GM23338 (cell line): ENCODE measurements around the gene RELCH. TPM values are rescaled to one million over a fixed set of nuclear protein-coding genes. Genes with fewer than 3 reads are reported as not detected.
A peak's percentile ranks its signal among the peaks of the same experiment; 100 is the strongest.

Experiments used
- ATAC-seq: fragments of 200-7000 bp; cut with Tn5 transposase; 3 replicates; pipeline ENCODE4 v1.9.1; 2020
- DNase-seq: peaks from one replicate; pipeline ENCODE4 v3.0.0-alpha.2; 2015; ENCODE audit warnings: low spot score
- H2AFZ ChIP-seq: fragments of 200-600 bp; sonication (generic); 2 replicates; pipeline ENCODE4 v1.8.0; 2016; ENCODE audit warnings: antibody characterized with exemption, mild to moderate bottlenecking, moderate library complexity
- H3F3A ChIP-seq: fragments of 200-600 bp; sonication (generic); replicated peaks from 2 replicates; pipeline ENCODE4 v1.8.0; 2017; ENCODE audit warnings: antibody characterized with exemption, mixed run types, low read depth
- H3K27ac ChIP-seq: fragments of 200-600 bp; sonication (generic); 2 replicates; pipeline ENCODE4 v1.6.1; 2016; ENCODE audit warnings: low read depth
- H3K27me3 ChIP-seq: fragments of 200-600 bp; sonication (generic); 2 replicates; pipeline ENCODE4 v1.8.0; 2016; ENCODE audit warnings: mild to moderate bottlenecking, mixed run types, moderate library complexity; ENCODE audit not compliant: insufficient read depth
- H3K36me3 ChIP-seq: fragments of 200-600 bp; sonication (generic); 2 replicates; pipeline ENCODE4 v1.8.0; 2016; ENCODE audit warnings: mild to moderate bottlenecking; ENCODE audit not compliant: insufficient read depth
- H3K4me1 ChIP-seq: fragments of 200-600 bp; sonication (generic); 2 replicates; pipeline ENCODE4 v1.8.0; 2016; ENCODE audit warnings: mild to moderate bottlenecking, moderate library complexity; ENCODE audit not compliant: insufficient read depth
- H3K4me2 ChIP-seq: fragments of 200-600 bp; sonication (generic); 2 replicates; pipeline ENCODE4 v1.7.1; 2017; ENCODE audit warnings: mixed run types
- H3K4me3 ChIP-seq: fragments of 200-600 bp; sonication (generic); 2 replicates; pipeline ENCODE4 v1.6.1; 2016; ENCODE audit warnings: mixed run types
- H3K79me2 ChIP-seq: fragments of 200-600 bp; sonication (generic); replicated peaks from 2 replicates; pipeline ENCODE4 v1.8.0; 2017; ENCODE audit warnings: mild to moderate bottlenecking; ENCODE audit not compliant: insufficient read depth
- H3K9me2 ChIP-seq: fragments of 200-600 bp; sonication (generic); 2 replicates; pipeline ENCODE4 v1.8.0; 2017; ENCODE audit not compliant: insufficient read depth
- H4K20me1 ChIP-seq: fragments of 200-600 bp; sonication (generic); replicated peaks from 2 replicates; pipeline ENCODE4 v1.8.0; 2017; ENCODE audit warnings: mild to moderate bottlenecking; ENCODE audit not compliant: insufficient read depth
- H3K27ac Mint-ChIP-seq: 2 replicates; pipeline ENCODE4 v1.8.0; 2020; ENCODE audit warnings: inconsistent platforms, mild to moderate bottlenecking, moderate library complexity, mixed read lengths
- H3K27me3 Mint-ChIP-seq: 3 replicates; pipeline ENCODE4 v1.8.0; 2022; ENCODE audit warnings: low read depth, mild to moderate bottlenecking, moderate library complexity, mixed read lengths, inconsistent platforms; ENCODE audit not compliant: insufficient read depth, poor library complexity
- H3K36me3 Mint-ChIP-seq: 3 replicates; pipeline ENCODE4 v1.8.0; 2021; ENCODE audit warnings: low read depth, mild to moderate bottlenecking, inconsistent platforms, moderate library complexity, mixed read lengths
- H3K4me1 Mint-ChIP-seq: 3 replicates; pipeline ENCODE4 v1.8.0; 2020; ENCODE audit warnings: mild to moderate bottlenecking, inconsistent platforms, mixed read lengths
- H3K4me3 Mint-ChIP-seq: 3 replicates; pipeline ENCODE4 v1.8.0; 2021; ENCODE audit warnings: moderate library complexity, mild to moderate bottlenecking, inconsistent platforms, mixed read lengths
- H3K9me3 Mint-ChIP-seq: 3 replicates; pipeline ENCODE4 v1.8.0; 2020; ENCODE audit warnings: moderate library complexity, mild to moderate bottlenecking, inconsistent platforms, mixed read lengths
- CREB1 ChIP-seq: fragments of 250-450 bp; sonication (Bioruptor Pico); IDR thresholded peaks from 2 replicates; pipeline ENCODE4 v1.5.0; 2020; ENCODE audit warnings: low read depth, mild to moderate bottlenecking, moderate library complexity
- CTCF ChIP-seq, 2 experiments: fragments of 200-600 bp in 1 of 2; sonication (generic) in 1 of 2; conservative IDR thresholded peaks; 2 replicates each; pipeline versions ENCODE4 v1.5.1 to v1.6.1; 2016 to 2017; ENCODE audit warnings: antibody characterized with exemption in 2 of 2, low read depth in 2 of 2, mild to moderate bottlenecking in 2 of 2, moderate library complexity in 1 of 2
- ETS1 ChIP-seq: IDR thresholded peaks from 2 replicates; pipeline ENCODE4 v1.6.1; 2016; ENCODE audit warnings: antibody characterized with exemption
- EZH2phosphoT487 ChIP-seq: fragments of 200-600 bp; sonication (generic); IDR thresholded peaks from one replicate; pipeline ENCODE4 v1.8.1; 2018; ENCODE audit warnings: antibody characterized with exemption; ENCODE audit not compliant: unreplicated experiment
- JUNB ChIP-seq: IDR thresholded peaks from one replicate; pipeline ENCODE4 v1.6.1; 2016; ENCODE audit warnings: antibody characterized with exemption; ENCODE audit not compliant: unreplicated experiment
- NANOG ChIP-seq: IDR thresholded peaks from 2 replicates; pipeline ENCODE4 v1.6.1; 2016; ENCODE audit warnings: antibody characterized with exemption, borderline replicate concordance
- STAT1 ChIP-seq: IDR thresholded peaks from one replicate; pipeline ENCODE4 v1.6.1; 2016; ENCODE audit warnings: antibody characterized with exemption; ENCODE audit not compliant: unreplicated experiment
- ZNF114 ChIP-seq: fragments of 250-450 bp; sonication (Bioruptor Pico); IDR thresholded peaks from 2 replicates; pipeline ENCODE4 v1.5.0; 2020; ENCODE audit warnings: mild to moderate bottlenecking, moderate library complexity
- ZNF331 ChIP-seq: fragments of 250-450 bp; sonication (Bioruptor Pico); IDR thresholded peaks from 2 replicates; pipeline ENCODE4 v1.5.0; 2020; ENCODE audit warnings: low read depth, mild to moderate bottlenecking, moderate library complexity
- ZNF462 ChIP-seq: fragments of 250-450 bp; sonication (Bioruptor Pico); IDR thresholded peaks from 2 replicates; pipeline ENCODE4 v1.5.0; 2020; ENCODE audit warnings: mild to moderate bottlenecking, moderate library complexity
- polyA plus RNA-seq: library from polyadenylated mRNA; unstranded; fragments of >200 nt; fragmentation: Nextera tagmentation; extraction: Ambion mirVana; gene quantifications from 2 replicates; pipeline ENCODE4 v1.2.1, GENCODE V29; 2016
- total RNA-seq: library from RNA; depleted of rRNA; stranded (reverse); fragments of >200 nt; shearing (Covaris generic); gene quantifications from 2 replicates; pipeline ENCODE4 v1.2.3, GENCODE V29; 2014

RELCH gene
- total and polyA plus RNA-seq, 2 experiments from 2014 or later = 8.8 to 56.4 TPM

GRCh38 chr18:62196079-62196478 is 9.0 kb downstream of the RELCH start:
- H3K4me1 Mint-ChIP-seq = peaks cover 6% of the 10 kb centered on the region; the same call in 2 of the 3 replicates
- peaks cover 18% of the 10 kb centered on the region; the same call in 1 of the 2 replicates for H4K20me1 ChIP-seq
- no peak overlapping the region for H2AFZ ChIP-seq
- H3K27ac ChIP-seq = no peak overlapping the region
- no peaks in the 10 kb centered on the region for H3F3A ChIP-seq
- no peak for ATAC-seq
- no peaks in the 10 kb centered on the region for H3K36me3 Mint-ChIP-seq
- no peaks in the 10 kb centered on the region for H3K36me3 ChIP-seq
- DNase-seq = peak; percentile 60
- H3K27me3 ChIP-seq = no peaks in the 10 kb centered on the region
- H3K4me1 ChIP-seq = no peaks in the 10 kb centered on the region
- H3K4me3 ChIP-seq = no peak overlapping the region
- H3K9me2 ChIP-seq = no peaks in the 10 kb centered on the region
- no peak overlapping the region for H3K4me3 Mint-ChIP-seq
- no peak overlapping the region for H3K4me2 ChIP-seq
- peaks cover 100% of the 10 kb centered on the region for H3K79me2 ChIP-seq
- no peak for TF ChIP-seq ZNF331 (CRISPR knock-in tag)
- no peak for TF ChIP-seq EZH2phosphoT487
- TF ChIP-seq CTCF (conservative IDR thresholded peaks at IDR 0.05; ENCODE audit: low read depth in 2 of 2) = peak; percentile 62 to 75
- no peaks in the 10 kb centered on the region for H3K27me3 Mint-ChIP-seq
- no peak overlapping the region for H3K27ac Mint-ChIP-seq
- H3K9me3 Mint-ChIP-seq = no peaks in the 10 kb centered on the region

- Histone ChIP-seq H3K27me3 (no peaks in the 10 kb centered on the region), H3K27ac (no peak overlapping the region), H3K36me3 (no peaks in the 10 kb centered on the region), H4K20me1 (peaks cover 24% of the 10 kb centered on the region; the same call in 1 of the 2 replicates), H3K4me1 (no peaks in the 10 kb centered on the region), H3K4me3 (no peak overlapping the region), H3K4me2 (no peak overlapping the region), H3K79me2 (peaks cover 100% of the 10 kb centered on the region), H3F3A (no peaks in the 10 kb centered on the region), H3K9me2 (no peaks in the 10 kb centered on the region), H2AFZ (no peak overlapping the region)
- Mint-ChIP-seq H3K27me3 (no peaks in the 10 kb centered on the region), H3K9me3 (no peaks in the 10 kb centered on the region), H3K4me1 (peaks cover 6% of the 10 kb centered on the region; the same call in 2 of the 3 replicates), H3K36me3 (no peaks in the 10 kb centered on the region), H3K4me3 (no peak overlapping the region), H3K27ac (no peak overlapping the region)
- ATAC-seq (no peak), DNase-seq (no peak)
- TF ChIP-seq JUNB (no peak), STAT1 (no peak), CREB1 (no peak), ZNF114 (CRISPR knock-in tag) (no peak), NANOG (no peak), EZH2phosphoT487 (no peak), ETS1 (no peak), ZNF462 (CRISPR knock-in tag) (no peak), CTCF (conservative IDR thresholded peaks at IDR 0.05; ENCODE audit: low read depth in 2 of 2) (no peak), ZNF331 (CRISPR knock-in tag) (no peak)
Observed at GRCh38 chr18:62196980-62197379, 9.9 kb downstream of the RELCH start.
